ENCODE measurements around the gene GDPD3. TPM values are rescaled to one million over a fixed set of nuclear protein-coding genes. Genes with fewer than 3 reads are reported as not detected.

Gene GDPD3
- total and polyA plus RNA-seq, 2 experiments from 2014 or later, result 0.94 to 1.4 TPM

DNA sequence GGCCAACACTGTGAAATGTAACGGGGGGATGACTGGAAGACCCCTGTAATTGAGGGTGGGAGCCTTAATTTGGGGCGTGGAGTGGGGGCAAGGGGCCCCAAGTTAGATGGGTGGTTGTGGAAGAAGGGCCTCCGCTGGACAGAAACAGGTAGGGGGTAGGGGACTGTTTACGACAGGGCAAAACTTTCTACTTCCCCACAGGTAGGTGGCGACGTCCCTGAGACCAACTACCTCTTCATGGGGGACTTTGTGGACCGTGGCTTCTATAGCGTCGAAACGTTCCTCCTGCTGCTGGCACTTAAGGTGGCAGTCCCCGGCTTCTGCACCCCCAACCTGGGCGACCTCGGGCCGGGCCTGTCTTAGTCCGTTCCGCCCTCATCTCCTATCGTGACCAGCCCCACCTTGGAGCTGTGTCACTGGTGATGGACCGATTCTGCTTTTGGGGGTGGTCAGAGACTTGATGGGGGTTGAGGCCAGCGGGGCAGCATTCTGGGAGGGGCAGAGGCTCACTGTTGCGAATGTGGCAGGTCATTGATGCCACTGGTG is 30.7 kb downstream of the GDPD3 start:
- Mint-ChIP-seq H3K9me3 (no peaks in the 10 kb centered on the region; the same call in 2 of the 3 replicates), H3K4me1 (no peaks in the 10 kb centered on the region; the same call in 2 of the 3 replicates), H3K27ac (no peak overlapping the region), H3K36me3 (ENCODE audit: low read depth) (peaks cover 73% of the 10 kb centered on the region), H3K27me3 (ENCODE audit: insufficient read depth, low read depth, poor library complexity) (peaks cover 12% of the 10 kb centered on the region), H3K4me3 (no peak overlapping the region; the same call in 2 of the 3 replicates)
- Histone ChIP-seq H3K79me2 (replicated peaks; ENCODE audit: insufficient read depth) (peaks cover 18% of the 10 kb centered on the region), H3K4me3 (no peak overlapping the region), H4K20me1 (replicated peaks; ENCODE audit: insufficient read depth) (peaks cover 10% of the 10 kb centered on the region), H2AFZ (no peak overlapping the region), H3K4me2 (no peak overlapping the region), H3K36me3 (ENCODE audit: insufficient read depth) (peaks cover 9% of the 10 kb centered on the region), H3K9me2 (ENCODE audit: insufficient read depth) (no peaks in the 10 kb centered on the region), H3K27ac (ENCODE audit: low read depth) (no peak overlapping the region), H3F3A (replicated peaks; ENCODE audit: low read depth) (0 out of 2 replicates have a peak, but pooled peaks cover 6% of the 10 kb centered on the region), H3K27me3 (ENCODE audit: insufficient read depth) (no peaks in the 10 kb centered on the region), H3K4me1 (ENCODE audit: insufficient read depth) (peaks cover 6% of the 10 kb centered on the region; the same call in 1 of the 2 replicates)
- TF ChIP-seq JUNB (IDR thresholded peaks at IDR 0.05; ENCODE audit: unreplicated experiment), result no peak
- no peak for TF ChIP-seq CREB1 (CRISPR knock-in tag; IDR thresholded peaks at IDR 0.05; ENCODE audit: low read depth)
- no peak for TF ChIP-seq NANOG (IDR thresholded peaks at IDR 0.05; ENCODE audit: borderline replicate concordance)
- TF ChIP-seq, protein P1, sequence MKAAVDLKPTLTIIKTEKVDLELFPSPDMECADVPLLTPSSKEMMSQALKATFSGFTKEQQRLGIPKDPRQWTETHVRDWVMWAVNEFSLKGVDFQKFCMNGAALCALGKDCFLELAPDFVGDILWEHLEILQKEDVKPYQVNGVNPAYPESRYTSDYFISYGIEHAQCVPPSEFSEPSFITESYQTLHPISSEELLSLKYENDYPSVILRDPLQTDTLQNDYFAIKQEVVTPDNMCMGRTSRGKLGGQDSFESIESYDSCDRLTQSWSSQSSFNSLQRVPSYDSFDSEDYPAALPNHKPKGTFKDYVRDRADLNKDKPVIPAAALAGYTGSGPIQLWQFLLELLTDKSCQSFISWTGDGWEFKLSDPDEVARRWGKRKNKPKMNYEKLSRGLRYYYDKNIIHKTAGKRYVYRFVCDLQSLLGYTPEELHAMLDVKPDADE (IDR thresholded peaks at IDR 0.05), result no peak
- TF ChIP-seq ZNF114 (CRISPR knock-in tag; IDR thresholded peaks at IDR 0.05), result no peak
- no peak for TF ChIP-seq POLR2AphosphoS5 (IDR thresholded peaks at IDR 0.05; ENCODE audit: low read depth)
- TF ChIP-seq, protein P2, sequence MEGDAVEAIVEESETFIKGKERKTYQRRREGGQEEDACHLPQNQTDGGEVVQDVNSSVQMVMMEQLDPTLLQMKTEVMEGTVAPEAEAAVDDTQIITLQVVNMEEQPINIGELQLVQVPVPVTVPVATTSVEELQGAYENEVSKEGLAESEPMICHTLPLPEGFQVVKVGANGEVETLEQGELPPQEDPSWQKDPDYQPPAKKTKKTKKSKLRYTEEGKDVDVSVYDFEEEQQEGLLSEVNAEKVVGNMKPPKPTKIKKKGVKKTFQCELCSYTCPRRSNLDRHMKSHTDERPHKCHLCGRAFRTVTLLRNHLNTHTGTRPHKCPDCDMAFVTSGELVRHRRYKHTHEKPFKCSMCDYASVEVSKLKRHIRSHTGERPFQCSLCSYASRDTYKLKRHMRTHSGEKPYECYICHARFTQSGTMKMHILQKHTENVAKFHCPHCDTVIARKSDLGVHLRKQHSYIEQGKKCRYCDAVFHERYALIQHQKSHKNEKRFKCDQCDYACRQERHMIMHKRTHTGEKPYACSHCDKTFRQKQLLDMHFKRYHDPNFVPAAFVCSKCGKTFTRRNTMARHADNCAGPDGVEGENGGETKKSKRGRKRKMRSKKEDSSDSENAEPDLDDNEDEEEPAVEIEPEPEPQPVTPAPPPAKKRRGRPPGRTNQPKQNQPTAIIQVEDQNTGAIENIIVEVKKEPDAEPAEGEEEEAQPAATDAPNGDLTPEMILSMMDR (conservative IDR thresholded peaks at IDR 0.05; ENCODE audit: low read depth in 2 of 2), result peak; percentile 34 to 47; a peak in 3 of 4 replicates
- ATAC-seq, result peak; percentile 46
- no peak for DNase-seq (ENCODE audit: low spot score)

- Mint-ChIP-seq H3K4me3 (no peak overlapping the region), H3K4me1 (peaks cover 10% of the 10 kb centered on the region), H3K27ac (no peak overlapping the region), H3K27me3 (ENCODE audit: insufficient read depth, low read depth, poor library complexity) (peaks cover 24% of the 10 kb centered on the region), H3K9me3 (no peaks in the 10 kb centered on the region), H3K36me3 (ENCODE audit: low read depth) (peaks cover 74% of the 10 kb centered on the region)
- no peak overlapping the region for H3K27ac ChIP-seq (ENCODE audit: low read depth)
- peaks cover 34% of the 10 kb centered on the region for H3K79me2 ChIP-seq (replicated peaks; ENCODE audit: insufficient read depth)
- peaks cover 25% of the 10 kb centered on the region for H4K20me1 ChIP-seq (replicated peaks; ENCODE audit: insufficient read depth)
- peaks cover 10% of the 10 kb centered on the region for H3F3A ChIP-seq (replicated peaks; ENCODE audit: low read depth)
- H3K9me2 ChIP-seq (ENCODE audit: insufficient read depth), result no peaks in the 10 kb centered on the region
- H3K4me2 ChIP-seq, result no peak overlapping the region
- H2AFZ ChIP-seq, result no peak overlapping the region
- peaks cover 9% of the 10 kb centered on the region for H3K36me3 ChIP-seq (ENCODE audit: insufficient read depth)
- no peak overlapping the region for H3K4me3 ChIP-seq
- DNase-seq (ENCODE audit: low spot score) (no peak), ATAC-seq (no peak)
- H3K27me3 ChIP-seq (ENCODE audit: insufficient read depth), result no peaks in the 10 kb centered on the region
- H3K4me1 ChIP-seq (ENCODE audit: insufficient read depth), result peaks cover 16% of the 10 kb centered on the region
- TF ChIP-seq ZNF114 (CRISPR knock-in tag; IDR thresholded peaks at IDR 0.05) (no peak), STAT1 (IDR thresholded peaks at IDR 0.05; ENCODE audit: unreplicated experiment) (no peak), CREB1 (CRISPR knock-in tag; IDR thresholded peaks at IDR 0.05; ENCODE audit: low read depth) (no peak), ZNF462 (CRISPR knock-in tag; IDR thresholded peaks at IDR 0.05) (no peak), POLR2AphosphoS5 (IDR thresholded peaks at IDR 0.05; ENCODE audit: low read depth) (no peak), NANOG (IDR thresholded peaks at IDR 0.05; ENCODE audit: borderline replicate concordance) (no peak)
- TF ChIP-seq, protein P2 (conservative IDR thresholded peaks at IDR 0.05; ENCODE audit: low read depth in 2 of 2), result no peak
Observed at GRCh38 chr16:30079480-30079879, 33.9 kb downstream of the GDPD3 start.
